C4-2B (cell line): Measurements from ENCODE around the gene CPLANE1.

Experiments used
- ZFX ChIP-seq: fragments of 450-650 bp; IDR thresholded peaks from 2 replicates; pipeline ENCODE4 v1.6.1; 2017
- TF ChIP-seq, protein P1 (sequence below): fragments of 450-650 bp; conservative IDR thresholded peaks from 2 replicates; pipeline ENCODE4 v1.5.1; 2017; ENCODE audit warnings: mild to moderate bottlenecking

DNA sequence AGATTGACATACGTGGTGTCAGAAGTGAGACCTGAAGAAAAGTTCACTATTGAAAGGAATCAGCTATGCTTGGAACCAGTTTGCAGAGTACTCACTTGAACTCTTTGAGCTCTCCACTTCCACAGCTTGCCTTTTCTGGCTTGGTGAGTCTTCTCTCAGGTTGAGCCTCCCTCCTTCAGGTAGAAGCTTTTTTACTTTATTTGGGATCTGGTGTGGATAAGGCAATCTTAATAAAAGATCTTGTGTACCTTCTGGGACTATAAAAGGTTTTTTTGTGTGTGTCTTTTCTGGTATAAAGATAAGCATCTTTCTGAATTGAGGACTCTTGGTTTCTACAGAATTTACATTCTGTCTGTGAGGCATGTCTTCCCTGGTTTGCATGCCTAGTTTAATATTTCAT is 5.4 kb upstream of the CPLANE1 start:
- TF ChIP-seq, protein P1, sequence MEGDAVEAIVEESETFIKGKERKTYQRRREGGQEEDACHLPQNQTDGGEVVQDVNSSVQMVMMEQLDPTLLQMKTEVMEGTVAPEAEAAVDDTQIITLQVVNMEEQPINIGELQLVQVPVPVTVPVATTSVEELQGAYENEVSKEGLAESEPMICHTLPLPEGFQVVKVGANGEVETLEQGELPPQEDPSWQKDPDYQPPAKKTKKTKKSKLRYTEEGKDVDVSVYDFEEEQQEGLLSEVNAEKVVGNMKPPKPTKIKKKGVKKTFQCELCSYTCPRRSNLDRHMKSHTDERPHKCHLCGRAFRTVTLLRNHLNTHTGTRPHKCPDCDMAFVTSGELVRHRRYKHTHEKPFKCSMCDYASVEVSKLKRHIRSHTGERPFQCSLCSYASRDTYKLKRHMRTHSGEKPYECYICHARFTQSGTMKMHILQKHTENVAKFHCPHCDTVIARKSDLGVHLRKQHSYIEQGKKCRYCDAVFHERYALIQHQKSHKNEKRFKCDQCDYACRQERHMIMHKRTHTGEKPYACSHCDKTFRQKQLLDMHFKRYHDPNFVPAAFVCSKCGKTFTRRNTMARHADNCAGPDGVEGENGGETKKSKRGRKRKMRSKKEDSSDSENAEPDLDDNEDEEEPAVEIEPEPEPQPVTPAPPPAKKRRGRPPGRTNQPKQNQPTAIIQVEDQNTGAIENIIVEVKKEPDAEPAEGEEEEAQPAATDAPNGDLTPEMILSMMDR = no peak
- no peak for TF ChIP-seq ZFX
